Liver (tissue), 3 donors: Measurements from ENCODE around the gene CA10.

Experiments
- ATF3 ChIP-seq: IDR thresholded peaks from 2 replicates; pipeline ENCODE4 v1.6.1; 2016; ENCODE audit warnings: antibody characterized with exemption
- CTCF ChIP-seq: fragments of 150-350 bp; IDR thresholded peaks from 2 replicates; pipeline ENCODE4 v1.5.1; 2017; ENCODE audit warnings: improper control_type of control experiment, low read depth, low read length; ENCODE audit not compliant: missing input control
- FOXA2 ChIP-seq: IDR thresholded peaks from 2 replicates; pipeline ENCODE4 v1.6.1; 2016; ENCODE audit warnings: antibody characterized with exemption
- HNF4A ChIP-seq, 2 donors: conservative IDR thresholded peaks; 2 replicates each; pipeline ENCODE4 v1.6.1; 2016; ENCODE audit warnings: antibody characterized with exemption in 2 of 2, mild to moderate bottlenecking in 2 of 2
- MAX ChIP-seq: IDR thresholded peaks from 2 replicates; pipeline ENCODE4 v1.6.1; 2016; ENCODE audit warnings: antibody characterized with exemption
- RAD21 ChIP-seq, 2 donors: IDR thresholded peaks; 2 replicates each; pipeline ENCODE4 v1.6.1; 2016; ENCODE audit warnings: antibody characterized with exemption in 2 of 2, mild to moderate bottlenecking in 2 of 2
- YY1 ChIP-seq: IDR thresholded peaks from 2 replicates; pipeline ENCODE4 v1.6.1; 2016; ENCODE audit warnings: antibody characterized with exemption, mild to moderate bottlenecking
- donor health status: healthy.
- donor health status: healthy.

- no peak for TF ChIP-seq CTCF
- no peak for TF ChIP-seq RAD21 (IDR thresholded peaks at IDR 0.05)
- no peak for TF ChIP-seq MAX
- TF ChIP-seq ATF3 = no peak
- no peak for TF ChIP-seq FOXA2
- TF ChIP-seq YY1 = no peak
- no peak for TF ChIP-seq HNF4A (conservative IDR thresholded peaks at IDR 0.05)
Measured at GRCh38 chr17:51997723-51998122, 160.8 kb downstream of the CA10 start.
